ENCODE results near the gene NOL4L. TPM values are rescaled to one million over a fixed set of nuclear protein-coding genes. Genes with fewer than 3 reads are reported as not detected.

The NOL4L gene
- polyA plus RNA-seq, 3 donors: 1.1 to 30.9 (median 2.8) TPM

DNA sequence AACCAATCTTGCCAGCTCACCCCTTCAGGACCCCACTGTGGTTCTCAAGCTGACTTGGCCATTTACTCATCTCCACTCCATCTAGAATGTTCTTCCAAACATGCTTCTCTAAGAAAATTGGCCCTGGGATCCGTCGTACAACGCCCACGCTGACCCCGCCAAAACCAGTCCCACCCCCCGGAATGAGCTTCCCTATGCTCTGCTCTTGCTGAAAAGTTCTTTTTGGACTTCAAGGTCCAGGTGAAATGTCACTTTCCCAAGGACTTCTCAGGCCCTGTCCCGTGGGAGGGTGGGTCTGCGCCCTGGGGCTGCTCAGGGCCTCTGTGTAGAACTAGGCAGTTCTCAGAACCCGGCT lies 9.9 kb downstream of the NOL4L start:
- H3K79me2 ChIP-seq (ENCODE audit: insufficient read depth, low read length): peaks cover 8% of the 10 kb centered on the region
- Mint-ChIP-seq H3K4me3 (no peak overlapping the region), H3K4me1 (peaks cover 21% of the 10 kb centered on the region), H3K27me3 (ENCODE audit: low read depth in 3 of 3) (peaks cover 0 to 3% (median 2%) of the 10 kb centered on the region in 3 donors), H3K9me3 (no peaks in the 10 kb centered on the region), H3K27ac (no peak overlapping the region), H3K36me3 (peaks cover 0 to 2% of the 10 kb centered on the region in 2 donors)
- peak overlapping the region; percentile 54 for H2AFZ ChIP-seq (ENCODE audit: insufficient read depth, low read depth, low read length, poor library complexity, severe bottlenecking)
- no peak overlapping the region for H3K4me2 ChIP-seq (replicated peaks; ENCODE audit: extremely low read depth, low read length, poor library complexity, severe bottlenecking)
- H3K27ac ChIP-seq (ENCODE audit: low read depth in 1 of 2, low read length in 2 of 2): no peak overlapping the region
- H3K9me3 ChIP-seq (replicated peaks in 1 of 2; ENCODE audit: control insufficient read depth in 1 of 2, insufficient read depth in 1 of 2, low read length in 2 of 2): no peaks in the 10 kb centered on the region
- H3K4me3 ChIP-seq (replicated peaks in 1 of 3; ENCODE audit: low read depth in 2 of 3, low read length in 3 of 3): no peak overlapping the region
- no peak for DNase-seq
- WGBS (ENCODE audit: insufficient coverage): 97% methylated on average over 9 of the region's 9 CpGs
- no peak overlapping the region for H3K9ac ChIP-seq (ENCODE audit: insufficient read depth, low read length, poor library complexity, severe bottlenecking)
- H3K4me1 ChIP-seq (ENCODE audit: control insufficient read depth in 1 of 2, insufficient read depth in 2 of 2, low read length in 2 of 2): peaks cover 20 to 24% of the 10 kb centered on the region in 2 donors
- peaks cover 3% of the 10 kb centered on the region for H4K20me1 ChIP-seq (ENCODE audit: insufficient read depth, low read length)
- no peaks in the 10 kb centered on the region for H3K36me3 ChIP-seq (replicated peaks in 1 of 2; ENCODE audit: control insufficient read depth in 1 of 2, insufficient read depth in 2 of 2, low read length in 2 of 2)
- H3K27me3 ChIP-seq (ENCODE audit: control insufficient read depth in 2 of 2, insufficient read depth in 2 of 2, low read length in 2 of 2): no peaks in the 10 kb centered on the region
- TF ChIP-seq, protein P1, sequence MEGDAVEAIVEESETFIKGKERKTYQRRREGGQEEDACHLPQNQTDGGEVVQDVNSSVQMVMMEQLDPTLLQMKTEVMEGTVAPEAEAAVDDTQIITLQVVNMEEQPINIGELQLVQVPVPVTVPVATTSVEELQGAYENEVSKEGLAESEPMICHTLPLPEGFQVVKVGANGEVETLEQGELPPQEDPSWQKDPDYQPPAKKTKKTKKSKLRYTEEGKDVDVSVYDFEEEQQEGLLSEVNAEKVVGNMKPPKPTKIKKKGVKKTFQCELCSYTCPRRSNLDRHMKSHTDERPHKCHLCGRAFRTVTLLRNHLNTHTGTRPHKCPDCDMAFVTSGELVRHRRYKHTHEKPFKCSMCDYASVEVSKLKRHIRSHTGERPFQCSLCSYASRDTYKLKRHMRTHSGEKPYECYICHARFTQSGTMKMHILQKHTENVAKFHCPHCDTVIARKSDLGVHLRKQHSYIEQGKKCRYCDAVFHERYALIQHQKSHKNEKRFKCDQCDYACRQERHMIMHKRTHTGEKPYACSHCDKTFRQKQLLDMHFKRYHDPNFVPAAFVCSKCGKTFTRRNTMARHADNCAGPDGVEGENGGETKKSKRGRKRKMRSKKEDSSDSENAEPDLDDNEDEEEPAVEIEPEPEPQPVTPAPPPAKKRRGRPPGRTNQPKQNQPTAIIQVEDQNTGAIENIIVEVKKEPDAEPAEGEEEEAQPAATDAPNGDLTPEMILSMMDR (IDR thresholded peaks at IDR 0.05): no peak
- intact Hi-C loops (cut with micrococcal nuclease): loop anchor here in 1 of 2 donors (5.0 kb wide), 1 partner anchor 33 kb away; no protein-coding TSS in a partner anchor

DNA sequence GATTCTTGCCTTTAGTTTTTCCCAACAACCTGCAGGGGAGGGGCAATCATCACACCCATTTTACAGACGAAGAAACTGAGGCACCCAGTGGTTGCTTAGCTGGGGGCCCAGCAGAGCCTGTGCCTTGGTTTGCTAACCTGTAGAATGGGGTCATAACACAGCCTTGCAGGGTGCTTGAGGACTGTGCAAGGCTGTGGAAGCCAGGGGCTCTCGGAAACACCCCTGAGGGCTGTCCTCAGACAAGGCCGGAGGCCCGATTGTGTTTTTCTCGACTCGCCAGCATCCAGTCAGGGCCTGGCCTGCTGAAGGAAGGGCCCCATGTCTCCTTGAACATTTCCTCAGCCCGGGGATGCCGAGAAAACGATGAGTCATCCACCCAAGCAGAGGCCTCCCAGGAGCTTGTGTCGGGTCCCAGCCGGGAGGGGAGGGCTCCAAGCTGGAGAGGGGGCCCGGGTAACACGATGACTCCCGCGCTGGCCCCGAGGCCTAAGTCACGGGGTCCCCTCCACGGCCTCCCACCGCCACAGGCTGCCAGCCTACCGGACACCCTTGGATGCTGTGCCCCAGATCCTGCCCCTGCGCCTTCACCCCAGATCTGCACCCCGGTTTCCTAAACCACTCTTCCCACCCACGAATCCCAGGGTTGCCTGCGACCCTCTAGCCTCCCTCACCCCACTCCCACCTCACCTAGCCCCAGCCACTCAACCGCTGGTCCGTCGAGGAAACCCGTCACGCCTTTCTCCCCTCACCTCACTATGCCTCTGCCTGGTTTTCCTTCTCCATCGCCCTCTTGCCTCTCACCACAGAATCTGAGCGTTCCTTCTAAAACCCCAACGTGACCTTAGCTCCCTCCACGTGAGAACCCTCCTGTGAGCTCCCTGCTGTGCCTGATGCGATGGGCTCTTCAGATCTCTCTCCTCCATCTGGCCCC lies 10.6 kb downstream of the NOL4L start:
- Mint-ChIP-seq H3K9me3 (no peaks in the 10 kb centered on the region), H3K4me3 (peak overlapping the region in 1 of 2 donors; percentile 7), H3K36me3 (peaks cover 0 to 2% of the 10 kb centered on the region in 2 donors), H3K4me1 (peaks cover 27% of the 10 kb centered on the region), H3K27ac (peak overlapping the region in 3 of 7 donors; percentile 8 to 57 (median 23)), H3K27me3 (ENCODE audit: low read depth in 3 of 3) (peaks cover 0 to 2% (median under 1%) of the 10 kb centered on the region in 3 donors)
- intact Hi-C loops (cut with micrococcal nuclease): loop anchor here in 1 of 2 donors (5.0 kb wide), 1 partner anchor 32 kb away; no protein-coding TSS in a partner anchor
- Histone ChIP-seq H3K4me3 (replicated peaks in 1 of 3; ENCODE audit: low read depth in 2 of 3, low read length in 3 of 3) (peak overlapping the region in 1 of 3 experiments; percentile 24), H3K27me3 (ENCODE audit: control insufficient read depth in 2 of 2, insufficient read depth in 2 of 2, low read length in 2 of 2) (no peaks in the 10 kb centered on the region), H3K4me1 (ENCODE audit: control insufficient read depth in 1 of 2, insufficient read depth in 2 of 2, low read length in 2 of 2) (peaks cover 24 to 29% of the 10 kb centered on the region in 2 donors), H3K9me3 (replicated peaks in 1 of 2; ENCODE audit: control insufficient read depth in 1 of 2, insufficient read depth in 1 of 2, low read length in 2 of 2) (no peaks in the 10 kb centered on the region), H3K4me2 (replicated peaks; ENCODE audit: extremely low read depth, low read length, poor library complexity, severe bottlenecking) (peak overlapping the region; percentile 30), H3K79me2 (ENCODE audit: insufficient read depth, low read length) (peaks cover 8% of the 10 kb centered on the region), H3K9ac (ENCODE audit: insufficient read depth, low read length, poor library complexity, severe bottlenecking) (peak overlapping the region; percentile 45), H2AFZ (ENCODE audit: insufficient read depth, low read depth, low read length, poor library complexity, severe bottlenecking) (peak overlapping the region; percentile 54), H3K27ac (ENCODE audit: low read depth in 1 of 2, low read length in 2 of 2) (no peak overlapping the region), H4K20me1 (ENCODE audit: insufficient read depth, low read length) (peaks cover 1% of the 10 kb centered on the region), H3K36me3 (replicated peaks in 1 of 2; ENCODE audit: control insufficient read depth in 1 of 2, insufficient read depth in 2 of 2, low read length in 2 of 2) (no peaks in the 10 kb centered on the region)
- 11% methylated on average over 33 of the region's 34 CpGs for WGBS (ENCODE audit: insufficient coverage)
- TF ChIP-seq, protein P1 (IDR thresholded peaks at IDR 0.05): no peak
- peak; percentile 68 to 91 (median 72) for DNase-seq

Data from CD14-positive monocyte (primary cell).